HG03460 (cell line): ENCODE results near the gene NAV2.

Source experiments
- ATAC-seq: cut with Tn5 transposase; IDR thresholded peaks from one replicate; pipeline ENCODE4 v1.9.1; 2021; ENCODE audit not compliant: unreplicated experiment

NAV2 gene

GRCh38 chr11:20161923-20162744 lies 449.5 kb downstream of the NAV2 start:
- no peak for ATAC-seq

GRCh38 chr11:20162824-20163782 lies 450.5 kb downstream of the NAV2 start:
- no peak for ATAC-seq

DNA sequence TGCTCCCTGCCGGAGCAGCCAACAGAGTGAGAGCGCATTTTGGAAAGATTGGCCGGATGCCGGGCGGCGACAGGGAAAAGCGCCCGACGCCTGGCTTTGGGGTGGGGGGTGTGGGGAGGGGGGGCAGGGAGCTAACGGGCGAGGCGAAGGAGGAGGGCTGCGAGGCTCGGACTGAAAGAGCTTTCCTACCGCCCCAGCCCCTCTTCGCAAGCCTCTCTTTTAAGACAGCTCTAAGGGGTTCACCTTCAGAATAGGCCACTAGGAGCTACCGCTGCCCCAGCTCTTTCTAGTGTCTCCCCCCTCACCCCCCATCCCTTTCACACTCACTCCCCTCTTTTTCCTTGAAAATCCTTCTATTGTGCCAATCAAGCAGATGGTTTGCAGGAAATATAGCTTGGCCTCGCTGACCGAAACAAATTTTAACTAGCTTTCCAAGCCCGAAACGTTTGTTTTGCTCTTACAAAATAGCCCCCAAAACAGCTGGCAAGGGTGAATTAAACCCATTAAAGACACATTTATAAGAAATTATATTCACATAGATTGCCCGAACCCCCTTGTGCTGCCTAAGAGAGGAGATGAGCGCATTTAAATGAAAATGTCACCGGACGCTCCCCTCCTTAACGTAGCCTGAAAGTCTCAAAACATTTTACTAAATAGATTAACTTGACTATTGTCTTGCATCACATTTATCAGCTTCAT lies 451.3 kb downstream of the NAV2 start:
- ATAC-seq = no peak
